Activated CD4-positive, CD25-positive, alpha-beta regulatory T cell (primary cell): Measurements from ENCODE around the gene ARHGEF35.
A peak's percentile ranks its signal among the peaks of the same experiment; 100 is the strongest.
"Not testable (repeated sequence)": the region's sequence is repeated elsewhere in the genome, so short reads cannot be mapped to it uniquely, and the experiment has no call there.

Experiments used
- DNase-seq, 4 experiments: peaks; one replicate each; lab custom pipeline; 2025; lab: John Stamatoyannopoulos, UW

Gene ARHGEF35

GRCh38 chr7:144178380-144179164, 17.1 kb downstream of the ARHGEF35 start:
- DNase-seq = peak in 2 of 4 experiments; percentile 1

GRCh38 chr7:144174613-144175012, 21.0 kb downstream of the ARHGEF35 start:
- DNase-seq = no peak

DNA sequence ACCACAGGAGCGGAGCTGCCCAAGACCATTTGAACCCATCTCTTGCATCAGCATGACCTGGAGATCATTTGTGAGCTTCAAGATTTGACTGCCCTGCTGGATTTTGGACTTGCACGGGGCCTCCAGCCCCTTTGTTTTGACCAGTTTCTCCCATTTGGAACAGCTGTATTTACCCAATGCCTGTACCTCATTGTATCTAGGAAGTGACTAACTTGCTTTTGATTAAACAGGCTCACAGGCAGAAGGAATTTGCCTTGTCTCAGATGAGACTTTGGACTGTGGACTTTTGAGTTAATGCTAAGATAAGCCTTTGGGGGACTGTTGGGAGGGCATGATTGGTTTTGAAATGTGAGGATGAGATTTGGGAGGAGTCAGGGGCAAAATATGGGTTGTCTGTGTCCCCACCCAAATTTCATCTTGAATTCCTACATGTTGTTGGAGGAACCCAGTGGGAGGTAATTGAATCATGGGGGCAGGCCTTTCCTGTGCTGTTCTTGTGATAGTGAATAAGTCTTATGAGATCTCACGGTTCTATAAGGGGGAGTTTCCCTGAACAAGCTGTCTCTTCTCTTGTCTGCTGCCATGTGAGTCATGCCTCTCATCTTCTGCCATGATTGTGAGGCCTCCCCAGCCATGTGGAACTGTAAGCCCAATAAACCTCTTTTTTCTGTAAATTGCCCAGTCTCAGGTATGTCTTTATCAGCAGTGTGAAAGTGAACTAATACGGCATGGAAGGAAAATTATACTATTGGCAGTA, 23.9 kb downstream of the ARHGEF35 start:
- not testable (repeated sequence) for DNase-seq

DNA sequence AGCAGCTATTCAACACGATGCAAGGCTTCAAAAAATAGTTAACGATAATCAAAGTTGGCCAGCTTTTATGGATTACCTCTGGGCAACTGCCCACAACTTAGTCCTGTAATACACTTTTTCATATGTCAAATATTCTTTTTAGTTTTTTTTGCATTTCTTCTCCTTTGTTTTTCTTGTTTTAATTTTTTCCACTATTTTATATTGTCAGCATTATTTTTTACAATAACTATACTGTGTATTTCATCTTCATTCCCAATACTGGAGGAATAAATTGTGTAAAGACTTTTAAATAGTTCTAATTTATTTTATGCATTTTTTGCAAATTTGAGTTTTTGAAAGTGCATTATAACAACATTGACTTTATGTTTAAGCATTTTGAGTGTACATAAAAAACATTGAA, 30.8 kb downstream of the ARHGEF35 start:
- DNase-seq = no peak

GRCh38 chr7:144158861-144159260, 36.8 kb downstream of the ARHGEF35 start:
- no peak for DNase-seq

DNA sequence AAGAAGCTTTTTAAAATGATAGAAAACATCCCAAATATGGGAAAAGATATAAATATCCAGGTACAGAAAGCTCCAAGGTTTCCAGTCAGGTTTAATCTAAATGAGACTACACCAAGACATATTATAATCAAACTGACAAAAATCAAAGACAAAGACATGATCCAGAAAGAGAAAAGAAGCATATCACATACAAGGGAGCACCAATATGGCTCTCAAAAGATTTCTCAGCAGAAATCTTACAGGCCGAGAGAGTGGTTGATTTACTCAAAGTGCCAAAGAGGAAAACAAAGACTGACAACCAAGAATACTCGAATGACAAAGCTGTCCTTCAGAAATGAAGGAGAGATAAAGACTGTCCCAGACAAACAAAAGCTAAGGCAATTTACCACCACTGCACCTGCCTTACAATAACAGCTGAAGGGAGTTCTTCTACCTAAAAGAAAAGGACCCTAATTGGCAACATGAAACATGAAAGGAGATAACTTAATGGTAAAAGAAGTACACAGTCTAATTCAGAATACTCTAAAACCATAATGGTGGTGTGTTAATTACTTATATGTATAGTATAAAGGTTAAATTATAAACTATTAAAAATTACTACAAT, 47.3 kb downstream of the ARHGEF35 start:
- no peak for DNase-seq

DNA sequence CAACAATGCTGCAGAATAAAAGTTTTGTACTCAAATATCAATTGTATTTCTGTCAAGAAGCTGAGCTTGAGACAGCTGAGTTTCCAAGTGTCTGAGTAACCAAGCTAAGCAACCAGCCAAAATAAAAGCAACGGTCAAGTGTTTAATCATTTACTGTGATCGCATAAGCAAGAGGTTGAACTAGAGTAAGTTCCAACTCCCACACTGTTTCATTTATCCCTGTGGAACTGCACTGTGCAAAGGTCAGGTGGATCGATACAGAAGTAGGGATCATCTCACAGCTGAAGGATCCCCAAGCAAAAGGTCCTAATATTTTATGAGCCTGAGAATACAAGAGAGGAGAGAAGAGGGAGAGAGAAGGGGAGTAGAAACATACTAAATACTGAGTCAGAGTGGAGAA, 51.2 kb downstream of the ARHGEF35 start:
- DNase-seq = no peak

- no peak for DNase-seq
Measured at GRCh38 chr7:144142187-144142586, 53.4 kb downstream of the ARHGEF35 start.

GRCh38 chr7:144137501-144137900, 58.1 kb downstream of the ARHGEF35 start:
- DNase-seq = no peak
